Measurements from ENCODE around the gene JOSD2.

DNA sequence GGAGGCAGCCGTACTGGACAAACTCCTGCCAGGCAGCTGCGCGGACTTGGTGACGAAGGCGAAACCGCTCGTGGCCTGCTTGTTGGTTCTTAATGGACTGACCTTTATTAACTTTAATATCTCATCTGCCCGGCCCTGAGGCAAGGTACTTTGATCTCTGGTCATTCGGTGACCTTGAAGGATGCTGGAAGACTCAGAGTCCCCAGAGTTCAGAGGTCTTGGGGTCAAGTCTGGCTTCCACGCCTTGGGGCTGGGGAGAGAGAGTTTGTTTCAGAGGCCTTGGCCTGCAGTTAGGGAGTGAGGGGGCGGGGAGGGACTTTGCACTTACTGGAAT lies 44.3 kb downstream of the JOSD2 start:
- TF ChIP-seq CTCF (IDR thresholded peaks at IDR 0.05) (no peak), POLR2A (IDR thresholded peaks at IDR 0.05) (no peak)
